Measurements from ENCODE around the gene LDB3.

DNA sequence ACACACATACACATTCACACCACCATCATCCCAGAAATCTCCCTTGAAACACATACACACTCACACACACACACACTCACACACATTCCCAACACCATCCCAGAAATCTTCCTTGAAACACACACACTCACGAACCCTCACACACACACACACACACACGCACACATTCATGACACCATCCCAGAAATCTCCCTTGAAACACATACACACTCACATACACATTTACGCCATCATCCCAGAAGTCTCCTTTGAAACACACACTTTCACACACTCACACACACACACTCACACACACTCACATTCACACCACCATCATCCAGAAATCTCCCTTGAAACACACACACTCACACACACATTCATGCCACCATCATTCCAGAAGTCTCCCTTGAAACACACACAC lies 14.3 kb upstream of the LDB3 start:
- TF ChIP-seq L3MBTL2 (conservative IDR thresholded peaks at IDR 0.05) (no peak), FOXA1 (IDR thresholded peaks at IDR 0.05) (no peak), CTBP1 (IDR thresholded peaks at IDR 0.05; ENCODE audit: borderline replicate concordance) (no peak), SP1 (IDR thresholded peaks at IDR 0.05) (no peak), FOXM1 (IDR thresholded peaks at IDR 0.05; ENCODE audit: borderline replicate concordance) (no peak), ARNT (IDR thresholded peaks at IDR 0.05) (no peak), ZNF384 (IDR thresholded peaks at IDR 0.05) (no peak), NFRKB (IDR thresholded peaks at IDR 0.05) (no peak)

Measured in HEK293T (cell line).